ENCODE measurements around the gene DNAI7.
A peak's percentile ranks its signal among the peaks of the same experiment; 100 is the strongest.

DNAI7 gene

GRCh38 chr12:25195056-25195971 lies at the start of gene DNAI7, which contains the start of gene ETFRF1:
Gene DNAI7 (minus strand): TSS chr12:25195160. CDS start chr12:25195078, 82 bp downstream.
Gene ETFRF1 (plus strand): TSS chr12:25195237. CDS start chr12:25203957, 8,720 bp downstream.
- peak within 1 kb of the TSS; percentile 82 to 84 for H3K4me3 ChIP-seq (replicated peaks in 1 of 2; ENCODE audit: low read depth in 2 of 2, low read length in 2 of 2)
- peak; percentile 95 to 97 for DNase-seq (ENCODE audit: low read depth in 2 of 2)
- TF ChIP-seq CTCF (IDR thresholded peaks at IDR 0.05; ENCODE audit: low read depth, low read length): no peak

GRCh38 chr12:25243680-25243990 lies 48.7 kb upstream of the DNAI7 start:
- no peak for TF ChIP-seq CTCF (IDR thresholded peaks at IDR 0.05; ENCODE audit: low read depth, low read length)
- no peak overlapping the region for H3K4me3 ChIP-seq (replicated peaks in 1 of 2; ENCODE audit: low read depth in 2 of 2, low read length in 2 of 2)
- DNase-seq (ENCODE audit: low read depth in 2 of 2): no peak

- DNase-seq (ENCODE audit: low read depth in 2 of 2): peak; percentile 25 to 41
- no peak overlapping the region for H3K4me3 ChIP-seq (replicated peaks in 1 of 2; ENCODE audit: low read depth in 2 of 2, low read length in 2 of 2)
- no peak for TF ChIP-seq CTCF (IDR thresholded peaks at IDR 0.05; ENCODE audit: low read depth, low read length)
Measured at GRCh38 chr12:25242981-25243679, 48.2 kb upstream of the DNAI7 start.

- DNase-seq (ENCODE audit: low read depth in 2 of 2): peak; percentile 74 to 77
- H3K4me3 ChIP-seq (replicated peaks in 1 of 2; ENCODE audit: low read depth in 2 of 2, low read length in 2 of 2): no peak overlapping the region
- peak; percentile 66 for TF ChIP-seq CTCF (IDR thresholded peaks at IDR 0.05; ENCODE audit: low read depth, low read length)
Measured at GRCh38 chr12:25241167-25242020, 46.4 kb upstream of the DNAI7 start.

GRCh38 chr12:25236626-25237025 lies 41.7 kb upstream of the DNAI7 start:
- no peak for TF ChIP-seq CTCF (IDR thresholded peaks at IDR 0.05; ENCODE audit: low read depth, low read length)
- DNase-seq (ENCODE audit: low read depth in 2 of 2): no peak
- no peak overlapping the region for H3K4me3 ChIP-seq (replicated peaks in 1 of 2; ENCODE audit: low read depth in 2 of 2, low read length in 2 of 2)

- peak; percentile 31 to 59 for DNase-seq (ENCODE audit: low read depth in 2 of 2)
- TF ChIP-seq CTCF (IDR thresholded peaks at IDR 0.05; ENCODE audit: low read depth, low read length): no peak
- H3K4me3 ChIP-seq (replicated peaks in 1 of 2; ENCODE audit: low read depth in 2 of 2, low read length in 2 of 2): no peak overlapping the region
Measured at GRCh38 chr12:25236190-25236589, 41.2 kb upstream of the DNAI7 start.
